ENCODE results near the gene IGFL4.
A peak's percentile ranks its signal among the peaks of the same experiment; 100 is the strongest.

IGFL4 gene

GRCh38 chr19:46000491-46001246 lies 40.1 kb downstream of the IGFL4 start:
- H4K8ac ChIP-seq (ENCODE audit: low read depth, low read length) = no peak overlapping the region
- H2AK5ac ChIP-seq (ENCODE audit: low read length) = no peak overlapping the region
- no peak overlapping the region for H4K91ac ChIP-seq (ENCODE audit: low read depth, low read length)
- no peak overlapping the region for H2BK5ac ChIP-seq (ENCODE audit: low read depth, low read length, poor library complexity)
- H3K36me3 ChIP-seq (ENCODE audit: control insufficient read depth in 1 of 2, insufficient read depth in 2 of 2, low read length in 2 of 2) = peaks cover 0 to 3% of the 10 kb centered on the region in 2 experiments
- no peaks in the 10 kb centered on the region for H3K27me3 ChIP-seq (ENCODE audit: insufficient read depth, low read length)
- no peak overlapping the region for H4K12ac ChIP-seq (ENCODE audit: low read depth, low read length)
- no peak overlapping the region for H3K27ac ChIP-seq (ENCODE audit: low read depth, low read length)
- H3K79me2 ChIP-seq (ENCODE audit: control insufficient read depth, insufficient read depth, low read length, poor library complexity) = peaks cover under 1% of the 10 kb centered on the region
- no peak overlapping the region for H3K18ac ChIP-seq (ENCODE audit: low read length)
- peak overlapping the region; percentile 61 for H3K4me3 ChIP-seq (ENCODE audit: low read depth, low read length)
- H2BK12ac ChIP-seq (ENCODE audit: low read length) = no peak overlapping the region
- H3K23ac ChIP-seq (ENCODE audit: low read length) = no peak overlapping the region
- H3K79me1 ChIP-seq (ENCODE audit: low read length) = no peaks in the 10 kb centered on the region
- DNase-seq = peak in 1 of 2 donors; percentile 28
- H2AFZ ChIP-seq (ENCODE audit: insufficient read depth, low read length, poor library complexity) = peak overlapping the region; percentile 17
- H3K4me1 ChIP-seq (ENCODE audit: control insufficient read depth in 1 of 2, insufficient read depth in 2 of 2, low read length in 2 of 2) = peaks cover 13 to 19% of the 10 kb centered on the region in 2 experiments
- no peak overlapping the region for H3K9ac ChIP-seq (ENCODE audit: low read length)
- no peaks in the 10 kb centered on the region for H3K9me3 ChIP-seq (ENCODE audit: insufficient read depth, low read depth, low read length)
- no peak overlapping the region for H3K14ac ChIP-seq (ENCODE audit: low read length)
- H2BK120ac ChIP-seq (ENCODE audit: insufficient read depth, low read length, poor library complexity) = no peak overlapping the region
- no CpG with 5 or more reads among the region's 34 CpGs for WGBS (ENCODE audit: extremely low coverage, insufficient coverage, insufficient read length)
- H3K4ac ChIP-seq (ENCODE audit: low read depth, low read length) = no peak overlapping the region
- H3K4me2 ChIP-seq (ENCODE audit: low read length) = peak overlapping the region; percentile 81

DNA sequence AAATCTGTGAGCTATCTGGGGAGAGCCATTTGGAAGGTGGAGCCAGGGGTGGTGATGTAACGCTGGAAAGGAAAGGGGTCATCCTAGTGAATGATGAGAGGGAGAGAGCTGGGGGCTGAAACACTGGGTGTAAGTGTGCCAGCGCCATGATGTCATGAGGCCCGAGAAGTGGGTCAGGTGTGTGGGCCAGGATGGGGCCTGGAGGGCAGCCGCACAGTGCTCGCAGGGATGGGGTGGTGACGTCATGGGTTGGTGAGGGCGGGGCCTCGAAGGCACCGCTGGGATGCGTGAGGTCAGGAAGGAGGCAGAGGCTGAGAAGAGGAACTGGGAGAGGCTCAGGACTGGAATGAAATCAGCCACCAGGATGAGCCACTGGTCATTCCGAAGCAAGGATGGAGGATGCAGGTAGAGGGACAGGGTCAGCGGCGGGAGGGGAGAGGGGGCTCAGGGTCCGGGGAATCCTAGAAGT lies 41.1 kb downstream of the IGFL4 start:
- Histone ChIP-seq H2BK12ac (ENCODE audit: low read length) (no peak overlapping the region), H3K4me2 (ENCODE audit: low read length) (peak overlapping the region; percentile 43), H3K14ac (ENCODE audit: low read length) (no peak overlapping the region), H3K4me1 (ENCODE audit: control insufficient read depth in 1 of 2, insufficient read depth in 2 of 2, low read length in 2 of 2) (peaks cover 13 to 20% of the 10 kb centered on the region in 2 experiments), H3K9ac (ENCODE audit: low read length) (no peak overlapping the region), H3K36me3 (ENCODE audit: control insufficient read depth in 1 of 2, insufficient read depth in 2 of 2, low read length in 2 of 2) (peaks cover 0 to 3% of the 10 kb centered on the region in 2 experiments), H2AK5ac (ENCODE audit: low read length) (no peak overlapping the region), H2BK5ac (ENCODE audit: low read depth, low read length, poor library complexity) (no peak overlapping the region), H4K91ac (ENCODE audit: low read depth, low read length) (no peak overlapping the region), H3K9me3 (ENCODE audit: insufficient read depth, low read depth, low read length) (no peaks in the 10 kb centered on the region), H3K4ac (ENCODE audit: low read depth, low read length) (no peak overlapping the region), H3K27me3 (ENCODE audit: insufficient read depth, low read length) (no peaks in the 10 kb centered on the region), H3K79me2 (ENCODE audit: control insufficient read depth, insufficient read depth, low read length, poor library complexity) (peaks cover 4% of the 10 kb centered on the region), H2BK120ac (ENCODE audit: insufficient read depth, low read length, poor library complexity) (no peak overlapping the region), H3K79me1 (ENCODE audit: low read length) (peaks cover 3% of the 10 kb centered on the region), H4K12ac (ENCODE audit: low read depth, low read length) (no peak overlapping the region), H4K8ac (ENCODE audit: low read depth, low read length) (no peak overlapping the region), H2AFZ (ENCODE audit: insufficient read depth, low read length, poor library complexity) (no peak overlapping the region), H3K23ac (ENCODE audit: low read length) (no peak overlapping the region), H3K18ac (ENCODE audit: low read length) (no peak overlapping the region), H3K4me3 (ENCODE audit: low read depth, low read length) (no peak overlapping the region), H3K27ac (ENCODE audit: low read depth, low read length) (no peak overlapping the region)
- no CpG with 5 or more reads among the region's 14 CpGs for WGBS (ENCODE audit: extremely low coverage, insufficient coverage, insufficient read length)
- peak; percentile 47 to 60 for DNase-seq

DNA sequence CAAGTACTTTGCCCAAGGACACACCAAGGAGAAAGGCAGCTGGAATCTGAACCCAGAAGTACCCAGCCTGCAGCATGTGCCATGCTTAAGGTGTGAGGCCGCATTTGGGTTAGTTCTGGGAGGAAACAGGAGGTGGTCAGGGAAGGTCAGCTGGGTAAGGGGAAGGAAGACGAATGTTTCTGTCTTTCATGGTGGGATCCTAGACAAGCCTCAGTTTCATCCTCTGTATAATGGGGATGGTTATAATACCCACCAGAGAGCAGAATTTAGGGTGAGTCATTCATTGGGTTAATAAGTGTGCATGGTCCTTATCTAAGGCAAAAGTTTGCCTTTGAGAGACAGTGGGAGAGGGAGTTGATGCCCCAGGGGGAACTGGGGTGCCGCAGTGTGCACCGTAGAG lies 42.0 kb downstream of the IGFL4 start:
- H4K8ac ChIP-seq (ENCODE audit: low read depth, low read length) = no peak overlapping the region
- no CpG with 5 or more reads among the region's 4 CpGs for WGBS (ENCODE audit: extremely low coverage, insufficient coverage, insufficient read length)

GRCh38 chr19:45996933-45997332 lies 43.9 kb downstream of the IGFL4 start:
- Histone ChIP-seq H3K9me3 (ENCODE audit: insufficient read depth, low read depth, low read length) (no peaks in the 10 kb centered on the region), H2AK5ac (ENCODE audit: low read length) (no peak overlapping the region), H2AFZ (ENCODE audit: insufficient read depth, low read length, poor library complexity) (no peak overlapping the region), H2BK120ac (ENCODE audit: insufficient read depth, low read length, poor library complexity) (no peak overlapping the region), H4K12ac (ENCODE audit: low read depth, low read length) (no peak overlapping the region), H3K4me3 (ENCODE audit: low read depth, low read length) (no peak overlapping the region), H3K27ac (ENCODE audit: low read depth, low read length) (no peak overlapping the region), H3K14ac (ENCODE audit: low read length) (no peak overlapping the region), H3K4ac (ENCODE audit: low read depth, low read length) (no peak overlapping the region), H3K36me3 (ENCODE audit: control insufficient read depth in 1 of 2, insufficient read depth in 2 of 2, low read length in 2 of 2) (peaks cover 0 to 3% of the 10 kb centered on the region in 2 experiments), H3K4me1 (ENCODE audit: control insufficient read depth in 1 of 2, insufficient read depth in 2 of 2, low read length in 2 of 2) (peaks cover 13 to 20% of the 10 kb centered on the region in 2 experiments), H2BK12ac (ENCODE audit: low read length) (no peak overlapping the region), H4K91ac (ENCODE audit: low read depth, low read length) (no peak overlapping the region), H3K79me2 (ENCODE audit: control insufficient read depth, insufficient read depth, low read length, poor library complexity) (peaks cover 4% of the 10 kb centered on the region), H3K23ac (ENCODE audit: low read length) (no peak overlapping the region), H3K79me1 (ENCODE audit: low read length) (peaks cover 3% of the 10 kb centered on the region), H3K4me2 (ENCODE audit: low read length) (no peak overlapping the region), H2BK5ac (ENCODE audit: low read depth, low read length, poor library complexity) (no peak overlapping the region), H3K27me3 (ENCODE audit: insufficient read depth, low read length) (no peaks in the 10 kb centered on the region), H4K8ac (ENCODE audit: low read depth, low read length) (no peak overlapping the region), H3K18ac (ENCODE audit: low read length) (no peak overlapping the region), H3K9ac (ENCODE audit: low read length) (no peak overlapping the region)
- WGBS (ENCODE audit: extremely low coverage, insufficient coverage, insufficient read length) = no CpG with 5 or more reads among the region's 8 CpGs
- DNase-seq = no peak

More for the DNA sequence above, 42.0 kb downstream of the IGFL4 start:
- Histone ChIP-seq H3K79me1 (ENCODE audit: low read length) (peaks cover 3% of the 10 kb centered on the region), H3K4me3 (ENCODE audit: low read depth, low read length) (no peak overlapping the region), H3K4ac (ENCODE audit: low read depth, low read length) (no peak overlapping the region), H3K79me2 (ENCODE audit: control insufficient read depth, insufficient read depth, low read length, poor library complexity) (peaks cover 4% of the 10 kb centered on the region), H3K23ac (ENCODE audit: low read length) (no peak overlapping the region), H3K18ac (ENCODE audit: low read length) (no peak overlapping the region), H4K12ac (ENCODE audit: low read depth, low read length) (no peak overlapping the region), H3K27me3 (ENCODE audit: insufficient read depth, low read length) (no peaks in the 10 kb centered on the region), H2AFZ (ENCODE audit: insufficient read depth, low read length, poor library complexity) (no peak overlapping the region), H4K91ac (ENCODE audit: low read depth, low read length) (no peak overlapping the region), H3K36me3 (ENCODE audit: control insufficient read depth in 1 of 2, insufficient read depth in 2 of 2, low read length in 2 of 2) (peaks cover 0 to 3% of the 10 kb centered on the region in 2 experiments), H3K9me3 (ENCODE audit: insufficient read depth, low read depth, low read length) (no peaks in the 10 kb centered on the region), H3K27ac (ENCODE audit: low read depth, low read length) (no peak overlapping the region), H2BK5ac (ENCODE audit: low read depth, low read length, poor library complexity) (no peak overlapping the region), H2AK5ac (ENCODE audit: low read length) (no peak overlapping the region), H3K4me1 (ENCODE audit: control insufficient read depth in 1 of 2, insufficient read depth in 2 of 2, low read length in 2 of 2) (peaks cover 13 to 20% of the 10 kb centered on the region in 2 experiments), H2BK12ac (ENCODE audit: low read length) (no peak overlapping the region), H3K14ac (ENCODE audit: low read length) (no peak overlapping the region), H3K9ac (ENCODE audit: low read length) (no peak overlapping the region), H3K4me2 (ENCODE audit: low read length) (no peak overlapping the region), H2BK120ac (ENCODE audit: insufficient read depth, low read length, poor library complexity) (no peak overlapping the region)
- DNase-seq = no peak
